K562 (cell line): ENCODE data around the gene LEAP2. TPM values are rescaled to one million over a fixed set of nuclear protein-coding genes. Genes with fewer than 3 reads are reported as not detected.

ENCODE experiments used
- BRD9 ChIP-seq: fragments of 450-650 bp; IDR thresholded peaks from 2 replicates; pipeline ENCODE4 v1.6.1; 2018; ENCODE audit warnings: low read depth; ENCODE audit not compliant: partially characterized antibody
- CAMTA2 ChIP-seq: fragments of 250-450 bp; sonication (Bioruptor Pico); conservative IDR thresholded peaks from 2 replicates; pipeline ENCODE4 v1.5.1; 2022
- EZH2 ChIP-seq: IDR thresholded peaks from 2 replicates; pipeline ENCODE4 v1.6.1; 2012; ENCODE audit warnings: low read depth, mild to moderate bottlenecking, inconsistent platforms, low read length, borderline replicate concordance
- HOXB6 ChIP-seq: fragments of 250-450 bp; sonication (Bioruptor Pico); IDR thresholded peaks from 2 replicates; pipeline ENCODE4 v1.5.1; 2022; ENCODE audit warnings: mild to moderate bottlenecking, borderline replicate concordance
- NBN ChIP-seq: fragments of 450-650 bp; IDR thresholded peaks from 2 replicates; pipeline ENCODE4 v1.6.1; 2016; ENCODE audit warnings: low read depth, mild to moderate bottlenecking
- SMAD2 ChIP-seq: fragments of 150-350 bp; IDR thresholded peaks from 2 replicates; pipeline ENCODE4 v1.6.1; 2014; ENCODE audit warnings: low read depth, mild to moderate bottlenecking, low read length
- SMC3 ChIP-seq: conservative IDR thresholded peaks from 2 replicates; pipeline ENCODE4 v1.6.1; 2011; ENCODE audit warnings: low read depth, low read length, improper control_type of control experiment; ENCODE audit not compliant: insufficient read depth
- SPI1 ChIP-seq: IDR thresholded peaks from 2 replicates; pipeline ENCODE4 v1.6.1; 2011; ENCODE audit warnings: low read depth, low read length, control low read depth, borderline replicate concordance
- TFAM ChIP-seq: fragments of 250-450 bp; sonication (Bioruptor Pico); conservative IDR thresholded peaks from 2 replicates; pipeline ENCODE4 v1.5.0; 2021; ENCODE audit warnings: mild to moderate bottlenecking, moderate library complexity
- XRCC5 ChIP-seq: fragments of 200-400 bp; formaldehyde crosslinking; IDR thresholded peaks from 2 replicates; pipeline ENCODE4 v1.6.1; 2017; ENCODE audit warnings: low read depth, mild to moderate bottlenecking, low read length
- polyA plus RNA-seq, 8 experiments: library from polyadenylated mRNA; depleted of rRNA in 4 of 8; stranded (reverse) in 5 of 8; unstranded in 3 of 8; fragments of >200 nt; fragmentation: Nextera tagmentation in 2 of 8; fragmentation: Illumina TruSeq in 1 of 8; extraction: Ambion mirVana in 2 of 8; extraction: Trizol in 1 of 8; gene quantifications; 2 replicates each; pipeline versions ENCODE4 v1.2.1 to v1.2.3, GENCODE V29; 2011 to 2014; ENCODE audit warnings: inconsistent platforms in 1 of 8, missing spikeins in 1 of 8
- total RNA-seq, 7 experiments: library from RNA; depleted of rRNA in 6 of 7; stranded (reverse); fragments of >200 nt in 6 of 7; fragmentation: Illumina TruSeq in 2 of 7; extraction: Trizol in 2 of 7; gene quantifications; 2 replicates each; pipeline versions ENCODE4 v1.2.1 to v1.2.3, GENCODE V29; 2011 to 2021; ENCODE audit warnings: low replicate concordance in 1 of 7
- TF ChIP-seq, protein P1 (sequence below): fragments of 200-800 bp; sonication (Bioruptor generic); IDR thresholded peaks from 2 replicates; pipeline ENCODE4 v1.6.1; 2016; ENCODE audit warnings: missing genetic modification characterization, missing compliant biosample characterization
- TF ChIP-seq, protein P2 (sequence below), 3 experiments: IDR thresholded peaks in 2 of 3; conservative IDR thresholded peaks in 1 of 3; 2 replicates each; pipeline ENCODE4 v1.5.1; 2011 to 2012; ENCODE audit warnings: low read length in 3 of 3, mild to moderate bottlenecking in 3 of 3, control low read depth in 2 of 3, improper control_type of control experiment in 1 of 3, inconsistent platforms in 1 of 3, low read depth in 1 of 3, mixed read lengths in 1 of 3, moderate library complexity in 1 of 3; ENCODE audit not compliant: insufficient read depth in 2 of 3
- TF ChIP-seq, protein P3 (sequence below), 2 experiments: IDR thresholded peaks in 1 of 2; conservative IDR thresholded peaks in 1 of 2; 2 replicates each; pipeline ENCODE4 v1.6.1; 2016; ENCODE audit warnings: low read depth in 2 of 2, mild to moderate bottlenecking in 1 of 2, missing compliant biosample characterization in 1 of 2, missing genetic modification characterization in 1 of 2, moderate library complexity in 1 of 2

Gene LEAP2
- total and polyA plus RNA-seq, 9 of the 15 experiments (the other 6 are each of a cell fraction or from before 2014, with no cell fraction given): 1.1 to 5.6 (median 2.5) TPM

DNA sequence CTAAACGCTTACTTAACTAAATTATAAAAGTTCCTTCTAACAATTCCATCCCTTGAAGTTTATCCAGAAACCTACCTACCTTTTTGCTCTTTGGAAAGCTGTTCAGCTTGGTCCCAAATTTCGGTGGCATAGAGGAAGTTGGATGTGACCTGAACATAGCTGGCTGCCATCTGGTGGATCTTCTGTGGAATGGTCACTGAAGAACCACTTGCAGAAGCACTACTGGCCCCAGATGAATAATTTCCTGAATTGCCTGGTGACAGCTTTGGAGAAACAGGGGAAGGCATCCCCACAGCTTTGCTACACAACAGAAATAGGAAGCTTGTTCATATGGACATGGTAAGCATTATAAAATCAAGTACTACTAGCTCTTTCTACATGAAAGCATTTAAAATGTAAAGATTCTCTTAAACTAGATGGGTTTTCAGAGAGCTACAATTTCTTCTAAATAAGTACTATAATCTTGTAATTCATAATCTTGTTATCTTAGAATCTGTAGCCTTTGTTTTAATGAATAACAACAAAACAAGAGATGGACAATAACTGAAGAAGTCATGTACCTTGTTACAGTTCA lies 9.9 kb downstream of the LEAP2 start (continued):
- TF ChIP-seq, protein P1, sequence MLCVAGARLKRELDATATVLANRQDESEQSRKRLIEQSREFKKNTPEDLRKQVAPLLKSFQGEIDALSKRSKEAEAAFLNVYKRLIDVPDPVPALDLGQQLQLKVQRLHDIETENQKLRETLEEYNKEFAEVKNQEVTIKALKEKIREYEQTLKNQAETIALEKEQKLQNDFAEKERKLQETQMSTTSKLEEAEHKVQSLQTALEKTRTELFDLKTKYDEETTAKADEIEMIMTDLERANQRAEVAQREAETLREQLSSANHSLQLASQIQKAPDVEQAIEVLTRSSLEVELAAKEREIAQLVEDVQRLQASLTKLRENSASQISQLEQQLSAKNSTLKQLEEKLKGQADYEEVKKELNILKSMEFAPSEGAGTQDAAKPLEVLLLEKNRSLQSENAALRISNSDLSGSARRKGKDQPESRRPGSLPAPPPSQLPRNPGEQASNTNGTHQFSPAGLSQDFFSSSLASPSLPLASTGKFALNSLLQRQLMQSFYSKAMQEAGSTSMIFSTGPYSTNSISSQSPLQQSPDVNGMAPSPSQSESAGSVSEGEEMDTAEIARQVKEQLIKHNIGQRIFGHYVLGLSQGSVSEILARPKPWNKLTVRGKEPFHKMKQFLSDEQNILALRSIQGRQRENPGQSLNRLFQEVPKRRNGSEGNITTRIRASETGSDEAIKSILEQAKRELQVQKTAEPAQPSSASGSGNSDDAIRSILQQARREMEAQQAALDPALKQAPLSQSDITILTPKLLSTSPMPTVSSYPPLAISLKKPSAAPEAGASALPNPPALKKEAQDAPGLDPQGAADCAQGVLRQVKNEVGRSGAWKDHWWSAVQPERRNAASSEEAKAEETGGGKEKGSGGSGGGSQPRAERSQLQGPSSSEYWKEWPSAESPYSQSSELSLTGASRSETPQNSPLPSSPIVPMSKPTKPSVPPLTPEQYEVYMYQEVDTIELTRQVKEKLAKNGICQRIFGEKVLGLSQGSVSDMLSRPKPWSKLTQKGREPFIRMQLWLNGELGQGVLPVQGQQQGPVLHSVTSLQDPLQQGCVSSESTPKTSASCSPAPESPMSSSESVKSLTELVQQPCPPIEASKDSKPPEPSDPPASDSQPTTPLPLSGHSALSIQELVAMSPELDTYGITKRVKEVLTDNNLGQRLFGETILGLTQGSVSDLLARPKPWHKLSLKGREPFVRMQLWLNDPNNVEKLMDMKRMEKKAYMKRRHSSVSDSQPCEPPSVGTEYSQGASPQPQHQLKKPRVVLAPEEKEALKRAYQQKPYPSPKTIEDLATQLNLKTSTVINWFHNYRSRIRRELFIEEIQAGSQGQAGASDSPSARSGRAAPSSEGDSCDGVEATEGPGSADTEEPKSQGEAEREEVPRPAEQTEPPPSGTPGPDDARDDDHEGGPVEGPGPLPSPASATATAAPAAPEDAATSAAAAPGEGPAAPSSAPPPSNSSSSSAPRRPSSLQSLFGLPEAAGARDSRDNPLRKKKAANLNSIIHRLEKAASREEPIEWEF (CRISPR knock-in tag): no peak
- no peak for TF ChIP-seq SMAD2
- no peak for TF ChIP-seq TFAM
- TF ChIP-seq XRCC5: 0 out of 2 replicates have a peak, but pooled peaks have one; percentile 53
- peak; percentile 87 for TF ChIP-seq SMC3
- peak; percentile 58; the same call in 1 of the 2 replicates for TF ChIP-seq SPI1
- no peak for TF ChIP-seq HOXB6 (CRISPR knock-in tag)
- TF ChIP-seq, protein P2, sequence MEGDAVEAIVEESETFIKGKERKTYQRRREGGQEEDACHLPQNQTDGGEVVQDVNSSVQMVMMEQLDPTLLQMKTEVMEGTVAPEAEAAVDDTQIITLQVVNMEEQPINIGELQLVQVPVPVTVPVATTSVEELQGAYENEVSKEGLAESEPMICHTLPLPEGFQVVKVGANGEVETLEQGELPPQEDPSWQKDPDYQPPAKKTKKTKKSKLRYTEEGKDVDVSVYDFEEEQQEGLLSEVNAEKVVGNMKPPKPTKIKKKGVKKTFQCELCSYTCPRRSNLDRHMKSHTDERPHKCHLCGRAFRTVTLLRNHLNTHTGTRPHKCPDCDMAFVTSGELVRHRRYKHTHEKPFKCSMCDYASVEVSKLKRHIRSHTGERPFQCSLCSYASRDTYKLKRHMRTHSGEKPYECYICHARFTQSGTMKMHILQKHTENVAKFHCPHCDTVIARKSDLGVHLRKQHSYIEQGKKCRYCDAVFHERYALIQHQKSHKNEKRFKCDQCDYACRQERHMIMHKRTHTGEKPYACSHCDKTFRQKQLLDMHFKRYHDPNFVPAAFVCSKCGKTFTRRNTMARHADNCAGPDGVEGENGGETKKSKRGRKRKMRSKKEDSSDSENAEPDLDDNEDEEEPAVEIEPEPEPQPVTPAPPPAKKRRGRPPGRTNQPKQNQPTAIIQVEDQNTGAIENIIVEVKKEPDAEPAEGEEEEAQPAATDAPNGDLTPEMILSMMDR (IDR thresholded peaks at IDR 0.05 in 2 of 3, conservative IDR thresholded peaks at IDR 0.05 in 1 of 3; ENCODE audit: insufficient read depth in 2 of 3, low read depth in 1 of 3, low read length in 3 of 3): peak; percentile 74 to 83 (median 77)
- TF ChIP-seq EZH2: no peak
- TF ChIP-seq BRD9: no peak
- peak; percentile 47; the same call in 1 of the 2 replicates for TF ChIP-seq NBN
- TF ChIP-seq, protein P3, sequence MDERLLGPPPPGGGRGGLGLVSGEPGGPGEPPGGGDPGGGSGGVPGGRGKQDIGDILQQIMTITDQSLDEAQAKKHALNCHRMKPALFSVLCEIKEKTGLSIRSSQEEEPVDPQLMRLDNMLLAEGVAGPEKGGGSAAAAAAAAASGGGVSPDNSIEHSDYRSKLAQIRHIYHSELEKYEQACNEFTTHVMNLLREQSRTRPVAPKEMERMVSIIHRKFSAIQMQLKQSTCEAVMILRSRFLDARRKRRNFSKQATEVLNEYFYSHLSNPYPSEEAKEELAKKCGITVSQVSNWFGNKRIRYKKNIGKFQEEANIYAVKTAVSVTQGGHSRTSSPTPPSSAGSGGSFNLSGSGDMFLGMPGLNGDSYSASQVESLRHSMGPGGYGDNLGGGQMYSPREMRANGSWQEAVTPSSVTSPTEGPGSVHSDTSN (CRISPR knock-in tag; IDR thresholded peaks at IDR 0.05; ENCODE audit: low read depth): no peak
- TF ChIP-seq, protein P3 (tag; conservative IDR thresholded peaks at IDR 0.05; ENCODE audit: low read depth): peak; percentile 59; the same call in 1 of the 2 replicates
- TF ChIP-seq CAMTA2 (CRISPR knock-in tag): no peak
